ENCODE data around the gene UROS.
A peak's percentile ranks its signal among the peaks of the same experiment; 100 is the strongest.

The UROS gene

GRCh38 chr10:125822878-125823662, at the start of gene UROS, which contains the start of gene BCCIP (continued):
- TF ChIP-seq ZNF24 (tag by site-specific recombination; IDR thresholded peaks at IDR 0.05) (peak; percentile 49; the same call in 1 of the 2 replicates), ZSCAN18 (tag by site-specific recombination; IDR thresholded peaks at IDR 0.05) (peak; percentile 71; the same call in 1 of the 2 replicates), ZNF776 (tag by site-specific recombination; IDR thresholded peaks at IDR 0.05; ENCODE audit: borderline replicate concordance) (no peak), HIC1 (tag by site-specific recombination; IDR thresholded peaks at IDR 0.05) (peak; percentile 92), KLF10 (tag by site-specific recombination; IDR thresholded peaks at IDR 0.05) (0 out of 2 replicates have a peak, but pooled peaks have one; percentile 12), SP2 (tag by site-specific recombination; IDR thresholded peaks at IDR 0.05) (peak; percentile 48), ZSCAN16 (tag by site-specific recombination; IDR thresholded peaks at IDR 0.05) (no peak), ZBTB20 (tag by site-specific recombination; IDR thresholded peaks at IDR 0.05) (peak; percentile 94), ZNF391 (tag by site-specific recombination; IDR thresholded peaks at IDR 0.05; ENCODE audit: borderline replicate concordance, low read depth) (peak; percentile 90; the same call in 1 of the 2 replicates), ZNF324 (tag by site-specific recombination; IDR thresholded peaks at IDR 0.05) (peak; percentile 95), ZNF610 (tag by site-specific recombination; IDR thresholded peaks at IDR 0.05; ENCODE audit: borderline replicate concordance) (0 out of 2 replicates have a peak, but pooled peaks have one; percentile 53), REPIN1 (tag by site-specific recombination; IDR thresholded peaks at IDR 0.05; ENCODE audit: low read depth) (peak; percentile 71; the same call in 1 of the 2 replicates), ZNF580 (tag by site-specific recombination; IDR thresholded peaks at IDR 0.05) (peak; percentile 91), ZNF76 (tag by site-specific recombination; IDR thresholded peaks at IDR 0.05; ENCODE audit: borderline replicate concordance, low read depth) (peak; percentile 79; the same call in 1 of the 2 replicates), ZBTB21 (tag by site-specific recombination; IDR thresholded peaks at IDR 0.05) (0 out of 2 replicates have a peak, but pooled peaks have one; percentile 26), ZNF626 (tag by site-specific recombination; IDR thresholded peaks at IDR 0.05) (no peak), ZNF394 (tag by site-specific recombination; IDR thresholded peaks at IDR 0.05; ENCODE audit: borderline replicate concordance) (peak; percentile 84; the same call in 1 of the 2 replicates), FEZF1 (tag by site-specific recombination; IDR thresholded peaks at IDR 0.05) (no peak), ZNF664 (tag by site-specific recombination; IDR thresholded peaks at IDR 0.05) (no peak), ZNF214 (tag by site-specific recombination; IDR thresholded peaks at IDR 0.05; ENCODE audit: borderline replicate concordance) (no peak), REST (tag by site-specific recombination; IDR thresholded peaks at IDR 0.05) (no peak), ZNF501 (tag by site-specific recombination; IDR thresholded peaks at IDR 0.05) (peak; percentile 90; the same call in 1 of the 2 replicates), ZFHX2 (tag by site-specific recombination; conservative IDR thresholded peaks at IDR 0.05) (peak; percentile 92)
- TF ChIP-seq, protein P1, sequence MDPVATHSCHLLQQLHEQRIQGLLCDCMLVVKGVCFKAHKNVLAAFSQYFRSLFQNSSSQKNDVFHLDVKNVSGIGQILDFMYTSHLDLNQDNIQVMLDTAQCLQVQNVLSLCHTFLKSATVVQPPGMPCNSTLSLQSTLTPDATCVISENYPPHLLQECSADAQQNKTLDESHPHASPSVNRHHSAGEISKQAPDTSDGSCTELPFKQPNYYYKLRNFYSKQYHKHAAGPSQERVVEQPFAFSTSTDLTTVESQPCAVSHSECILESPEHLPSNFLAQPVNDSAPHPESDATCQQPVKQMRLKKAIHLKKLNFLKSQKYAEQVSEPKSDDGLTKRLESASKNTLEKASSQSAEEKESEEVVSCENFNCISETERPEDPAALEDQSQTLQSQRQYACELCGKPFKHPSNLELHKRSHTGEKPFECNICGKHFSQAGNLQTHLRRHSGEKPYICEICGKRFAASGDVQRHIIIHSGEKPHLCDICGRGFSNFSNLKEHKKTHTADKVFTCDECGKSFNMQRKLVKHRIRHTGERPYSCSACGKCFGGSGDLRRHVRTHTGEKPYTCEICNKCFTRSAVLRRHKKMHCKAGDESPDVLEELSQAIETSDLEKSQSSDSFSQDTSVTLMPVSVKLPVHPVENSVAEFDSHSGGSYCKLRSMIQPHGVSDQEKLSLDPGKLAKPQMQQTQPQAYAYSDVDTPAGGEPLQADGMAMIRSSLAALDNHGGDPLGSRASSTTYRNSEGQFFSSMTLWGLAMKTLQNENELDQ (tag by site-specific recombination; IDR thresholded peaks at IDR 0.05; ENCODE audit: low read depth) = no peak
- TF ChIP-seq, protein P2, sequence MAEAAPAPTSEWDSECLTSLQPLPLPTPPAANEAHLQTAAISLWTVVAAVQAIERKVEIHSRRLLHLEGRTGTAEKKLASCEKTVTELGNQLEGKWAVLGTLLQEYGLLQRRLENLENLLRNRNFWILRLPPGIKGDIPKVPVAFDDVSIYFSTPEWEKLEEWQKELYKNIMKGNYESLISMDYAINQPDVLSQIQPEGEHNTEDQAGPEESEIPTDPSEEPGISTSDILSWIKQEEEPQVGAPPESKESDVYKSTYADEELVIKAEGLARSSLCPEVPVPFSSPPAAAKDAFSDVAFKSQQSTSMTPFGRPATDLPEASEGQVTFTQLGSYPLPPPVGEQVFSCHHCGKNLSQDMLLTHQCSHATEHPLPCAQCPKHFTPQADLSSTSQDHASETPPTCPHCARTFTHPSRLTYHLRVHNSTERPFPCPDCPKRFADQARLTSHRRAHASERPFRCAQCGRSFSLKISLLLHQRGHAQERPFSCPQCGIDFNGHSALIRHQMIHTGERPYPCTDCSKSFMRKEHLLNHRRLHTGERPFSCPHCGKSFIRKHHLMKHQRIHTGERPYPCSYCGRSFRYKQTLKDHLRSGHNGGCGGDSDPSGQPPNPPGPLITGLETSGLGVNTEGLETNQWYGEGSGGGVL (tag by site-specific recombination; IDR thresholded peaks at IDR 0.05) = 0 out of 2 replicates have a peak, but pooled peaks have one; percentile 8
